Activated naive CD8-positive, alpha-beta T cell (primary cell): Measurements from ENCODE around the gene ATP8B2.

Source experiments
- H3K27ac Mint-ChIP-seq: one replicate; pipeline ENCODE4 v1.8.0; 2021; ENCODE audit warnings: mixed read lengths
- H3K27me3 Mint-ChIP-seq: one replicate; pipeline ENCODE4 v1.8.0; 2021; ENCODE audit warnings: mixed read lengths
- H3K36me3 Mint-ChIP-seq: one replicate; pipeline ENCODE4 v1.8.0; 2021; ENCODE audit warnings: mixed read lengths
- H3K4me1 Mint-ChIP-seq: one replicate; pipeline ENCODE4 v1.8.0; 2021; ENCODE audit warnings: low read depth, mixed read lengths
- H3K4me3 Mint-ChIP-seq: one replicate; pipeline ENCODE4 v1.8.0; 2021; ENCODE audit warnings: mild to moderate bottlenecking, mixed read lengths
- H3K9me3 Mint-ChIP-seq: one replicate; pipeline ENCODE4 v1.8.0; 2021; ENCODE audit warnings: low read depth, mixed read lengths

ATP8B2 gene

GRCh38 chr1:154391086-154391770, 65.9 kb downstream of the ATP8B2 start:
- no peak overlapping the region for H3K27ac Mint-ChIP-seq
- H3K9me3 Mint-ChIP-seq, result no peaks in the 10 kb centered on the region
- H3K27me3 Mint-ChIP-seq, result no peaks in the 10 kb centered on the region
- H3K36me3 Mint-ChIP-seq, result peaks cover 4% of the 10 kb centered on the region
- H3K4me1 Mint-ChIP-seq, result peaks cover 25% of the 10 kb centered on the region
- H3K4me3 Mint-ChIP-seq, result no peak overlapping the region

DNA sequence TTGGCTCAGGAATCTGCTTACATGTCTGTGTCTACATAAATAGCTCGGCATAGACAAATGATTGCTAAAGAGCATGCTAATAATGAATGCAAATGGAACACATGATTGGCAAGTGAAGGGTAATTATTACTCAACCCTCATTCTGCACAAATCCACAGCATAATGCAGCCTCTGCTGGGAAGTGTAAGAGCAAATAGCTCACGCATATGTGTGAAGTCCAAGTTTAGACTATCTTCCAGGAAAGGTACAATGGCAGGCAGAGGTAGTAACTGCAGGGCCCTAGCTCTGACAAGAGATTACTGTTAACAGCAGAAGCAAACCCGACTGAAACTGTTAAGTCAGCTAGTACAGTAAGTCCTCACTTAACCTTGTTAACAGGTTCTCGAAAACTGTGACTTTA, 72.8 kb downstream of the ATP8B2 start:
- Mint-ChIP-seq H3K27ac (no peak overlapping the region), H3K27me3 (no peaks in the 10 kb centered on the region), H3K36me3 (peaks cover 4% of the 10 kb centered on the region), H3K4me3 (no peak overlapping the region), H3K9me3 (no peaks in the 10 kb centered on the region), H3K4me1 (peaks cover 25% of the 10 kb centered on the region)

- no peak overlapping the region for H3K4me3 Mint-ChIP-seq
- H3K36me3 Mint-ChIP-seq, result peaks cover 4% of the 10 kb centered on the region
- no peak overlapping the region for H3K27ac Mint-ChIP-seq
- no peaks in the 10 kb centered on the region for H3K27me3 Mint-ChIP-seq
- no peaks in the 10 kb centered on the region for H3K9me3 Mint-ChIP-seq
- H3K4me1 Mint-ChIP-seq, result peaks cover 30% of the 10 kb centered on the region
Observed at GRCh38 chr1:154398678-154399077, 73.4 kb downstream of the ATP8B2 start.

- Mint-ChIP-seq H3K27me3 (no peaks in the 10 kb centered on the region), H3K4me1 (peaks cover 40% of the 10 kb centered on the region), H3K36me3 (no peaks in the 10 kb centered on the region), H3K27ac (no peak overlapping the region), H3K9me3 (no peaks in the 10 kb centered on the region), H3K4me3 (no peak overlapping the region)
Observed at GRCh38 chr1:154400381-154400801, 75.1 kb downstream of the ATP8B2 start.
